Measurements from ENCODE around the gene STXBP1.

Gene STXBP1

GRCh38 chr9:127728808-127729207 lies 116.7 kb downstream of the STXBP1 start:
- Histone ChIP-seq H3K4me1 (ENCODE audit: control insufficient read depth, insufficient read depth, low read length) (no peaks in the 10 kb centered on the region), H3K4me3 (ENCODE audit: low read depth, low read length) (no peak overlapping the region), H3K36me3 (ENCODE audit: control insufficient read depth in 2 of 2, insufficient read depth in 1 of 2, low read length in 2 of 2) (peaks cover 0 to 6% of the 10 kb centered on the region in 2 experiments; a peak in 1 of 3 replicates), H3K9me3 (ENCODE audit: control insufficient read depth, insufficient read depth, low read depth, low read length) (no peaks in the 10 kb centered on the region), H3K27ac (ENCODE audit: extremely low read depth, low read depth, low read length) (no peak overlapping the region)
- ChIA-PET CTCF (interaction anchor here (0.7 to 2.2 kb wide), 5 partner anchors 42 to 225 kb away, joined by 3 to 9 read pairs (median 3); no protein-coding TSS in a partner anchor), POLR2A (no interaction called here)
- TF ChIP-seq CTCF (tag by site-specific recombination; IDR thresholded peaks at IDR 0.05) (no peak), ZNF776 (tag by site-specific recombination; IDR thresholded peaks at IDR 0.05; ENCODE audit: borderline replicate concordance) (no peak), ZBTB21 (tag by site-specific recombination; IDR thresholded peaks at IDR 0.05) (no peak), ZBTB49 (tag by site-specific recombination; IDR thresholded peaks at IDR 0.05; ENCODE audit: low read depth) (no peak), ZNF701 (tag by site-specific recombination; IDR thresholded peaks at IDR 0.05) (no peak), ZSCAN18 (tag by site-specific recombination; IDR thresholded peaks at IDR 0.05) (no peak), ZNF658 (tag by site-specific recombination; IDR thresholded peaks at IDR 0.05) (no peak), ZNF843 (tag by site-specific recombination; IDR thresholded peaks at IDR 0.05) (no peak), YY1 (tag by site-specific recombination; IDR thresholded peaks at IDR 0.05) (no peak), ZNF571 (tag by site-specific recombination; IDR thresholded peaks at IDR 0.05) (no peak), ZNF274 (IDR thresholded peaks at IDR 0.05; ENCODE audit: low read length) (no peak), ZNF274 (tag by site-specific recombination; IDR thresholded peaks at IDR 0.05; ENCODE audit: borderline replicate concordance) (no peak), ZNF280C (tag by site-specific recombination; IDR thresholded peaks at IDR 0.05) (no peak), ZNF140 (tag by site-specific recombination; IDR thresholded peaks at IDR 0.05) (no peak), ZNF660 (tag by site-specific recombination; IDR thresholded peaks at IDR 0.05) (no peak), PATZ1 (tag by site-specific recombination; IDR thresholded peaks at IDR 0.05) (no peak), ZNF146 (tag by site-specific recombination; IDR thresholded peaks at IDR 0.05) (no peak), ZNF148 (tag by site-specific recombination; IDR thresholded peaks at IDR 0.05; ENCODE audit: borderline replicate concordance) (no peak)

Measured in HEK293 (cell line).